Smooth muscle cell (in vitro differentiated cells): ENCODE data around the gene SNX32. TPM values are rescaled to one million over a fixed set of nuclear protein-coding genes. Genes with fewer than 3 reads are reported as not detected.

Source experiments
- DNase-seq: peaks from one replicate; lab custom pipeline; 2025; ENCODE audit not compliant: unreplicated experiment; lab: John Stamatoyannopoulos, UW
- H2AFZ ChIP-seq: fragments of 200-600 bp; sonication (generic); 2 replicates; pipeline ENCODE4 v1.6.0; 2016; ENCODE audit warnings: antibody characterized with exemption, low read depth, mild to moderate bottlenecking
- H3F3A ChIP-seq: fragments of 200-600 bp; sonication (generic); 2 replicates; pipeline ENCODE4 v1.6.0; 2017; ENCODE audit warnings: antibody characterized with exemption, low read depth
- H3K27ac ChIP-seq: fragments of 200-600 bp; sonication (generic); 2 replicates; pipeline ENCODE4 v1.5.1; 2016; ENCODE audit warnings: low read depth, mild to moderate bottlenecking
- H3K27me3 ChIP-seq: fragments of 200-600 bp; sonication (generic); 2 replicates; pipeline ENCODE4 v1.6.1; 2016; ENCODE audit warnings: low read depth, mild to moderate bottlenecking
- H3K36me3 ChIP-seq: fragments of 200-600 bp; sonication (generic); 2 replicates; pipeline ENCODE4 v1.5.1; 2016; ENCODE audit warnings: low read depth
- H3K4me1 ChIP-seq: fragments of 200-600 bp; sonication (generic); 2 replicates; pipeline ENCODE4 v1.5.1; 2016; ENCODE audit warnings: low read depth
- H3K4me2 ChIP-seq: fragments of 200-600 bp; sonication (generic); 2 replicates; pipeline ENCODE4 v1.6.0; 2016; ENCODE audit warnings: mild to moderate bottlenecking
- H3K4me3 ChIP-seq: fragments of 200-600 bp; sonication (generic); 2 replicates; pipeline ENCODE4 v1.5.1; 2016; ENCODE audit warnings: mild to moderate bottlenecking
- H3K79me2 ChIP-seq: fragments of 200-600 bp; sonication (generic); 2 replicates; pipeline ENCODE4 v1.6.0; 2016; ENCODE audit warnings: low read depth, mild to moderate bottlenecking
- H3K9ac ChIP-seq: fragments of 200-600 bp; sonication (generic); 2 replicates; pipeline ENCODE4 v1.6.0; 2016; ENCODE audit warnings: low read depth
- H3K9me3 ChIP-seq: fragments of 200-600 bp; sonication (generic); replicated peaks from 2 replicates; pipeline ENCODE4 v1.5.1; 2016; ENCODE audit warnings: low read depth
- H4K20me1 ChIP-seq: fragments of 200-600 bp; sonication (generic); 2 replicates; pipeline ENCODE4 v1.6.0; 2016; ENCODE audit warnings: low read depth
- WGBS: methylation state at CpG from one replicate; pipeline ENCODE4 v1.1.7; 2016; ENCODE audit warnings: low lambda C conversion rate; 5-methylcytosine and 5-hydroxymethylcytosine counted together
- polyA plus RNA-seq: library from polyadenylated mRNA; unstranded; fragments of >200 nt; fragmentation: Nextera tagmentation; extraction: Ambion mirVana; gene quantifications from 2 replicates; pipeline ENCODE4 v1.2.1, GENCODE V29; 2016
- total RNA-seq: library from RNA; depleted of rRNA; stranded (reverse); fragments of >200 nt; gene quantifications from 2 replicates; pipeline ENCODE4 v1.2.3, GENCODE V29; 2014
- TF ChIP-seq, protein P1 (sequence below): fragments of 200-600 bp; sonication (generic); IDR thresholded peaks from 2 replicates; pipeline ENCODE4 v1.5.1; 2017; ENCODE audit warnings: borderline replicate concordance, mild to moderate bottlenecking, antibody characterized with exemption; ENCODE audit not compliant: insufficient read depth, poor library complexity, severe bottlenecking

SNX32 gene
- total and polyA plus RNA-seq, 2 experiments from 2014 or later: 1.1 to 1.2 TPM

DNA sequence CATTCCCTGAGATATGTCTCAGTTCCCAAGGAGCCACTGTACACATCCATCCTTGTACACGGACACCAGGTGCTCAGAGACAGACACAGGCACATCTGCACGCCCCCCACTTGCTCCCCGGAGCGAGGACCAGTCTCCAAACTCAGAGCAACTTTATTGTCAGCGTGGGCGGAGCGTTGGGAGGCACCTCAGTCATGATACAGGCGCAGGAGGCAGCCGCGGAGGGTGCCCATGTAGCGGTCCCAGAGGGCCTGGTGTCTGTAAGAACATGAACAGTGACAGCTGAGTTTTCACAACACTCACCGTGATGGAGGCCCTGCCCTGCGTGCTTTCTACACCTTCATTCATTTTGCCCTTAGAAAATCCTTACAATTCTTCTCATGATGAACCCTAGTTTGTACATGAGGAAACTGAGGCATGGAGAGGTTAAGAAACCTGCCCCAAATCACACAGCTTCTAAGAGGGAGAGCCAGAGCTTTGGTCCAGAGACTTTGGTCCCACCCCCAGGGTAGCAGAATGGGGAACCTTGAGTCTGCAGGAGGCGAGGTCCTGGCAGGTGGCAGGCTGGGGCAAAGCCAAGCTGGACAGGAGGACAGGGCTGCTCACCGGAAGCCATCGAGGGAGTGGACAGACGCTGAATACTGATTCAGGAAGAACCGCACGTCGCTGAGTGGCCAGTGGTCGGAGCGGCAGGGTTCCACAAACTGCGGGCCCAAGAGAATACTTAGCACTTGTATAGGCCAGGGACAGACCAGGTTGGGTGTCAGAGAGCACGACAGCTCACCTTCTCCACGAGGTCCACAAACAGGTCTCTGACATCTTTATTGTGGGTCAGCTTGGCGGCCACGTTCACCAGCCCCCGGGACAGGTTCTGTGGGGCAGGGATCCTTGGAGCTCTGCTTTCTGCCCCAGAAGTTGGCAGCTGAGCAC is 50.3 kb downstream of the SNX32 start:
- no peak overlapping the region for H3K4me3 ChIP-seq
- no peak overlapping the region for H3K4me2 ChIP-seq
- peaks cover 7% of the 10 kb centered on the region for H3F3A ChIP-seq
- no peak overlapping the region for H3K9ac ChIP-seq
- no peak overlapping the region for H2AFZ ChIP-seq
- H3K27ac ChIP-seq: no peak overlapping the region
- TF ChIP-seq, protein P1, sequence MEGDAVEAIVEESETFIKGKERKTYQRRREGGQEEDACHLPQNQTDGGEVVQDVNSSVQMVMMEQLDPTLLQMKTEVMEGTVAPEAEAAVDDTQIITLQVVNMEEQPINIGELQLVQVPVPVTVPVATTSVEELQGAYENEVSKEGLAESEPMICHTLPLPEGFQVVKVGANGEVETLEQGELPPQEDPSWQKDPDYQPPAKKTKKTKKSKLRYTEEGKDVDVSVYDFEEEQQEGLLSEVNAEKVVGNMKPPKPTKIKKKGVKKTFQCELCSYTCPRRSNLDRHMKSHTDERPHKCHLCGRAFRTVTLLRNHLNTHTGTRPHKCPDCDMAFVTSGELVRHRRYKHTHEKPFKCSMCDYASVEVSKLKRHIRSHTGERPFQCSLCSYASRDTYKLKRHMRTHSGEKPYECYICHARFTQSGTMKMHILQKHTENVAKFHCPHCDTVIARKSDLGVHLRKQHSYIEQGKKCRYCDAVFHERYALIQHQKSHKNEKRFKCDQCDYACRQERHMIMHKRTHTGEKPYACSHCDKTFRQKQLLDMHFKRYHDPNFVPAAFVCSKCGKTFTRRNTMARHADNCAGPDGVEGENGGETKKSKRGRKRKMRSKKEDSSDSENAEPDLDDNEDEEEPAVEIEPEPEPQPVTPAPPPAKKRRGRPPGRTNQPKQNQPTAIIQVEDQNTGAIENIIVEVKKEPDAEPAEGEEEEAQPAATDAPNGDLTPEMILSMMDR: no peak
- peaks cover 6% of the 10 kb centered on the region for H3K4me1 ChIP-seq
- 91% methylated on average over 28 of the region's 28 CpGs for WGBS
- H3K79me2 ChIP-seq: peaks cover 17% of the 10 kb centered on the region
- H3K27me3 ChIP-seq: no peaks in the 10 kb centered on the region
- H3K9me3 ChIP-seq: no peaks in the 10 kb centered on the region
- H3K36me3 ChIP-seq: no peaks in the 10 kb centered on the region
- peaks cover 5% of the 10 kb centered on the region for H4K20me1 ChIP-seq
- no peak for DNase-seq

DNA sequence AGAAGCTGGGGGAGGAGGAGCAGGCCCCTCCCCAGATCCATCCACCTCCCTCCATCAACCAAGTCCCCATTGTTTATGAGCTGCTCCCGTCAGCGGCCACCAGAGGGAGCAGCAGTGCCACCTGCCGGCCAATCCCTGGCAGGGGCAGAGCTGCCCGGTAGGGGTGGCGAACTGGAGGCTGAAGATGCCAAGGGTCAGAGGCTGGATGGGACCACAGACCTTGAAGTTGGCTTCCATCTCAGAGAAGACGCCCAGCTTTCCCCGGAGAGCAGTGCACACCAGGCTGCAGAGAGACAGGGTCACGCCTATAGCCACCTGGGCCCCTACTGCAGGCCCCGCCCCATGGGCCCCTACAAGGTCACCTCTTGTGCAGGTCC is 50.9 kb downstream of the SNX32 start:
- TF ChIP-seq, protein P1: peak; percentile 96
- no peaks in the 10 kb centered on the region for H3K36me3 ChIP-seq
- peaks cover 17% of the 10 kb centered on the region for H3K79me2 ChIP-seq
- H3K4me2 ChIP-seq: no peak overlapping the region
- no peaks in the 10 kb centered on the region for H3K27me3 ChIP-seq
- H3K4me3 ChIP-seq: no peak overlapping the region
- 29% methylated on average over 9 of the region's 9 CpGs for WGBS
- H2AFZ ChIP-seq: no peak overlapping the region
- no peak overlapping the region for H3K27ac ChIP-seq
- no peaks in the 10 kb centered on the region for H3K9me3 ChIP-seq
- peaks cover 5% of the 10 kb centered on the region for H4K20me1 ChIP-seq
- peak; percentile 40 for DNase-seq
- peaks cover 12% of the 10 kb centered on the region for H3F3A ChIP-seq
- H3K4me1 ChIP-seq: peaks cover 11% of the 10 kb centered on the region
- no peak overlapping the region for H3K9ac ChIP-seq

DNA sequence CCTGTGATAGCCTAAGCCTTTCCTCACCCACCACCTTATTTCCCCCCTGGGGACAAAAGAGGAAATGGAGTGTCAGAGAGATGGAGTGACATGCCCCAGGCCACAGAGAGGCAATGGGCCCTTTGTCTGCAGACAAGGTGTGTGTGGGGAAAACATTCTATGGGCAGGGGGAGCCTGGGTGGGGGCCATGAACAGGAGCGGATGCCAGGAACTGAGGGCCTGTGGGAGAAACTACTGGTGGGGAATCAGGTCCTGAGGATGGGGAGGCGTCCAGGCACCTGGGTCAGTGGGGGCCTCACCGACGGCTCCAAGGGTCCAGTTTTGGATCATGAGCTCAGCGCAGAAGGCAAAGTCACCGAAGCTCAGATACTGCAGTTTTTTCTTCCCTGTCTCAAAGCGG is 51.5 kb downstream of the SNX32 start:
- no peak overlapping the region for H2AFZ ChIP-seq
- H3K27ac ChIP-seq: no peak overlapping the region
- H3K4me2 ChIP-seq: no peak overlapping the region
- no peak overlapping the region for H3K9ac ChIP-seq
- WGBS: 98% methylated on average over 7 of the region's 7 CpGs
- H3F3A ChIP-seq: peaks cover 16% of the 10 kb centered on the region
- no peaks in the 10 kb centered on the region for H3K36me3 ChIP-seq
- H3K4me3 ChIP-seq: no peak overlapping the region
- TF ChIP-seq, protein P1: no peak
- no peaks in the 10 kb centered on the region for H3K9me3 ChIP-seq
- H3K4me1 ChIP-seq: peaks cover 16% of the 10 kb centered on the region
- peaks cover 17% of the 10 kb centered on the region for H3K79me2 ChIP-seq
- DNase-seq: no peak
- no peaks in the 10 kb centered on the region for H3K27me3 ChIP-seq
- H4K20me1 ChIP-seq: peaks cover 5% of the 10 kb centered on the region
